SW 1271 (cell line): ENCODE results near the gene MARK4.
A peak's percentile ranks its signal among the peaks of the same experiment; 100 is the strongest.
"Not testable (repeated sequence)": the region's sequence is repeated elsewhere in the genome, so short reads cannot be mapped to it uniquely, and the experiment has no call there.

Source experiments
- DNase-seq, 2 experiments: peaks; one replicate each; lab custom pipeline; 2025; lab: John Stamatoyannopoulos, UW

The MARK4 gene

GRCh38 chr19:45250832-45251451, at the start of gene MARK4:
Gene MARK4, plus strand, starts transcription at chr19:45251271. Its CDS starts 318 bp downstream, at chr19:45251589.
- DNase-seq: peak in 1 of 2 experiments; percentile 48

- DNase-seq: no peak
Observed at GRCh38 chr19:45202637-45203036, 48.4 kb upstream of the MARK4 start.

GRCh38 chr19:45205810-45206209, 45.3 kb upstream of the MARK4 start:
- no peak for DNase-seq

GRCh38 chr19:45206328-45206727, 44.7 kb upstream of the MARK4 start:
- DNase-seq: no peak

- no peak for DNase-seq
Observed at GRCh38 chr19:45211751-45212381, 39.2 kb upstream of the MARK4 start.

- no peak for DNase-seq
Observed at GRCh38 chr19:45213031-45213430, 38.0 kb upstream of the MARK4 start.

GRCh38 chr19:45215391-45216191, 35.5 kb upstream of the MARK4 start:
- no peak for DNase-seq

- no peak for DNase-seq
Observed at GRCh38 chr19:45216667-45217066, 34.4 kb upstream of the MARK4 start.

- no peak for DNase-seq
Observed at GRCh38 chr19:45217193-45217956, 33.7 kb upstream of the MARK4 start.

- DNase-seq: no peak
Observed at GRCh38 chr19:45217957-45218334, 33.1 kb upstream of the MARK4 start.

- no peak for DNase-seq
Observed at GRCh38 chr19:45218426-45218825, 32.6 kb upstream of the MARK4 start.

GRCh38 chr19:45218911-45219743, 31.9 kb upstream of the MARK4 start:
- DNase-seq: no peak

- no peak for DNase-seq
Observed at GRCh38 chr19:45222724-45223123, 28.3 kb upstream of the MARK4 start.

GRCh38 chr19:45223879-45224278, 27.2 kb upstream of the MARK4 start:
- DNase-seq: no peak

GRCh38 chr19:45224645-45225044, 26.4 kb upstream of the MARK4 start:
- no peak for DNase-seq

GRCh38 chr19:45229056-45229455, 22.0 kb upstream of the MARK4 start:
- not testable (repeated sequence) for DNase-seq

- DNase-seq: no peak
Observed at GRCh38 chr19:45231891-45232290, 19.2 kb upstream of the MARK4 start.

- DNase-seq: no peak
Observed at GRCh38 chr19:45234089-45234869, 16.8 kb upstream of the MARK4 start.

- DNase-seq: no peak
Observed at GRCh38 chr19:45235485-45235884, 15.6 kb upstream of the MARK4 start.

GRCh38 chr19:45238556-45238955, 12.5 kb upstream of the MARK4 start:
- DNase-seq: no peak
